ENCODE data around the gene CPLX1. TPM values are rescaled to one million over a fixed set of nuclear protein-coding genes. Genes with fewer than 3 reads are reported as not detected.

CPLX1 gene
- total and polyA plus RNA-seq, 7 donors, result 0.44 to 2.3 (median 1.4) TPM

DNA sequence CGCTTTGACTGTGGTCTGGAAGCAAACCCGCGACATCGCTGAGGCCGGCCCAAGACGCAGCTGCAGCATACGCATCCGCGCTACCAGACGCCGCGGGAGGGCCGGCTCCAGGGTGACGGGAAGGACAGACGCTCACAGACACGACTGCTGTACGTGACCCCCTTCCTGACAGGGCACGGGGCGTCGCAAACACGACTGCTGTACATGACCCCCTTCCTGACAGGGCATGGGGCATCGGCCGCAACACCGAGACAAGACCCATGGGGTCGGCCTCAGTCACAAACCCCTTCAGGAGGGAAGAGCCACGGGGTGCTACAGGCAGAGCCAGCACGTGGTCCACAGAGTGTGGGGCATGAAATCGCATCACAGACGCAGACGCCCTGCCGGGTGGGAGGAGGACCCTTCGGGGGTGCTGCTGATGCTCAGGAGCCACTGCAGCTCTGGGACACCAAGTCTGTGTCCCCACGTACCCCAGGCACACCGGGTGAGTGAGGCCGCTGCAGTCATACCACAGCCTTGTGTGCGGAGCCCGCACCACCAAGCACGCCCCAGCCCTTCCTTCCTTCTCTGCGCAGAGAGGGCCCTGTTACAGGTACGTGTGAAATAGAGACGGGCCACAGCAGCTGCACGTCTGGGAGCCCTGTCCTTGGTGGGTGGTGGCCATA is 38.7 kb upstream of the CPLX1 start:
- ATAC-seq (no peak), DNase-seq (peak in 1 of 2 donors; percentile 45)
- Histone ChIP-seq H3K4me3 (no peak overlapping the region), H3K27ac (no peak overlapping the region), H3K9me3 (no peaks in the 10 kb centered on the region), H3K27me3 (ENCODE audit: insufficient read depth in 3 of 3, low read length in 2 of 3) (no peaks in the 10 kb centered on the region), H3K4me1 (no peaks in the 10 kb centered on the region), H3K36me3 (ENCODE audit: insufficient read depth in 1 of 2, low read depth in 1 of 2) (peaks cover 11 to 88% of the 10 kb centered on the region in 2 donors)
- WGBS, 3 donors, result 94 to 96% (median 96%) methylated on average over 40 to 42 of the region's 42 CpGs
- TF ChIP-seq, protein P1, sequence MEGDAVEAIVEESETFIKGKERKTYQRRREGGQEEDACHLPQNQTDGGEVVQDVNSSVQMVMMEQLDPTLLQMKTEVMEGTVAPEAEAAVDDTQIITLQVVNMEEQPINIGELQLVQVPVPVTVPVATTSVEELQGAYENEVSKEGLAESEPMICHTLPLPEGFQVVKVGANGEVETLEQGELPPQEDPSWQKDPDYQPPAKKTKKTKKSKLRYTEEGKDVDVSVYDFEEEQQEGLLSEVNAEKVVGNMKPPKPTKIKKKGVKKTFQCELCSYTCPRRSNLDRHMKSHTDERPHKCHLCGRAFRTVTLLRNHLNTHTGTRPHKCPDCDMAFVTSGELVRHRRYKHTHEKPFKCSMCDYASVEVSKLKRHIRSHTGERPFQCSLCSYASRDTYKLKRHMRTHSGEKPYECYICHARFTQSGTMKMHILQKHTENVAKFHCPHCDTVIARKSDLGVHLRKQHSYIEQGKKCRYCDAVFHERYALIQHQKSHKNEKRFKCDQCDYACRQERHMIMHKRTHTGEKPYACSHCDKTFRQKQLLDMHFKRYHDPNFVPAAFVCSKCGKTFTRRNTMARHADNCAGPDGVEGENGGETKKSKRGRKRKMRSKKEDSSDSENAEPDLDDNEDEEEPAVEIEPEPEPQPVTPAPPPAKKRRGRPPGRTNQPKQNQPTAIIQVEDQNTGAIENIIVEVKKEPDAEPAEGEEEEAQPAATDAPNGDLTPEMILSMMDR (IDR thresholded peaks at IDR 0.05), result no peak
- intact Hi-C loops (cut with DNase I), result no loop called here

DNA sequence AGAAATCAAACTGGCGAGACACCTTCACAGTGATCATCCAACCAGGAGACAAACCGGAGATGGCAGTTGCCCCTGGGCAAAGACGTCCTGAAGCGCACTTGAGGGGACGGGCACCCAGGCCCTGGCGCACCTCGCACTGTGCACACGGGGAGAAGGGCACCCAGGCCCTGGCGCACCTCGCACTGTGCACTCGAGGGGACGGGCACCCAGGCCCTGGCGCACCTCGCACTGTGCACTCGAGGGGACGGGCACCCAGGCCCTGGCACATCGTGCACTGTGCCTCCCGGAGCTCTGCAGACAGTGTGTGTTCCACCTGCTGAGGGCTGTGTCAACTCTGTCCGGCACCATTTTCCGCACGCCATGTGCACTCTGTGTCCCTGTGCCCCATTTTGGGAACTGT is 34.6 kb upstream of the CPLX1 start:
- TF ChIP-seq, protein P1 (IDR thresholded peaks at IDR 0.05), result no peak
- no peaks in the 10 kb centered on the region for H3K4me1 ChIP-seq
- peaks cover 13 to 87% of the 10 kb centered on the region in 2 donors for H3K36me3 ChIP-seq (ENCODE audit: insufficient read depth in 1 of 2, low read depth in 1 of 2)
- H3K9me3 ChIP-seq, result no peaks in the 10 kb centered on the region
- no peaks in the 10 kb centered on the region for H3K27me3 ChIP-seq (ENCODE audit: insufficient read depth in 3 of 3, low read length in 2 of 3)
- no peak overlapping the region for H3K4me3 ChIP-seq
- ATAC-seq (no peak), DNase-seq (peak in 1 of 2 donors; percentile 17)
- no peak overlapping the region for H3K27ac ChIP-seq
- intact Hi-C loops (cut with DNase I), result no loop called here
- 96 to 97% (median 97%) methylated on average over 21 of the region's 21 CpGs for WGBS, 3 donors

DNA sequence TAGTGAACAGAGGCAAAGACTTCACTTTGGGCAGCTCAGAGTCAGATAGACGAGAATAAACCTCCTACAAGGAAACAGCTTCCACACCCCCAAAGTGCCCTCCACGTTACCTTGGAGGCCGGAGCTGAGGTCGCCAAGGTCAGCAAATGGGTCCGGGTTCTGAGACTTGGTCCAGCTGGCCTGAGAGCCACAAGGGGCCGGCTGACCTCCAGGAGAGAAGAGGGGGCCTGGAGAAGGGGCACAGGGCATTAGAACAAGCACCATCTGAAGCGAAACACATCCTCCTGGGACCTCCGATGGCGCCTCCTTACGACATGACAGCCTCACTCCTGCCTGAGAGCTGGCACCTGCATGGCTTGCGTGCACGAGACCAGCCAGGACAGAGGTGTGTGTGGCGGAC is 33.6 kb upstream of the CPLX1 start:
- intact Hi-C loops (cut with DNase I), result no loop called here
- peak in 1 of 2 donors; percentile 23 for DNase-seq

DNA sequence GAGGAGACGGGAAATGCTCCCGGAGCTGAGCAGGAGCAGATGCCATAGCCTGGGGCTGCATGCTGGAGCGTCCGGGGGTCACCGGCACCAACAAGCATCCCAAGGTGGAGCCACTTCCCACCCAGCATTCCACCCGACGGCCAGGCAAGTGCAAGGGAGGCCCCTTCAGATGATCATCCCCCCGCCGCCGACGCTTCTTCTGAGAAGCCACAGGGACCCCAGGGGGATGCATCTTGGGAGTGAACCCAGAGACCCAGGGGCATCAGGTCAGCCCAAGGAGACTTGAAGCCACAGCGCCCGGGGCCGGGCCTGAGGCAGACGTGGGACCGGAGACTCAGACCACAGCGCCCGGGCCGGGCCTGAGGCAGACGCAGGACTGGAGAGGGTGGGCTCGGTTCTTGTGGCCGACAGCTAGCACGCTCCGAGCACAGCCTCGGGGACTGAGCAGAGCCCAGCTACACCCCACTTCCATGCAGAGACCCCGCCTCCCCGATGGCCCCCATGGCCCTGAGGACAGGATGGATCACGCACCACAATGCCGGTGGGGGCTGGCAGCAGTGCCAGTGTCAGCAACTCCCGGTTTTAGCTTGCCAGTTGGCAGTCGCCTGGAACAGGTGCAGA is 33.0 kb upstream of the CPLX1 start:
- no peak overlapping the region for H3K27ac ChIP-seq
- ATAC-seq (peak in 1 of 4 donors; percentile 15), DNase-seq (peak in 1 of 2 donors; percentile 35)
- 81 to 85% (median 84%) methylated on average over 31 of the region's 31 CpGs for WGBS, 3 donors
- no peaks in the 10 kb centered on the region for H3K27me3 ChIP-seq (ENCODE audit: insufficient read depth in 3 of 3, low read length in 2 of 3)
- H3K36me3 ChIP-seq (ENCODE audit: insufficient read depth in 1 of 2, low read depth in 1 of 2), result peaks cover 13 to 76% of the 10 kb centered on the region in 2 donors
- H3K4me1 ChIP-seq, result no peaks in the 10 kb centered on the region
- intact Hi-C loops (cut with DNase I), result no loop called here
- no peak overlapping the region for H3K4me3 ChIP-seq
- TF ChIP-seq, protein P1 (IDR thresholded peaks at IDR 0.05), result no peak
- H3K9me3 ChIP-seq, result no peaks in the 10 kb centered on the region

More for the DNA sequence above, 33.6 kb upstream of the CPLX1 start:
- Histone ChIP-seq H3K9me3 (no peaks in the 10 kb centered on the region), H3K27me3 (ENCODE audit: insufficient read depth in 3 of 3, low read length in 2 of 3) (no peaks in the 10 kb centered on the region), H3K36me3 (ENCODE audit: insufficient read depth in 1 of 2, low read depth in 1 of 2) (peaks cover 13 to 78% of the 10 kb centered on the region in 2 donors), H3K4me3 (no peak overlapping the region), H3K27ac (no peak overlapping the region), H3K4me1 (no peaks in the 10 kb centered on the region)
- 79 to 85% (median 81%) methylated on average over 13 of the region's 13 CpGs for WGBS, 3 donors
- TF ChIP-seq, protein P1 (IDR thresholded peaks at IDR 0.05), result no peak
- no peak for ATAC-seq

Data from psoas muscle (tissue), 8 donors.